Neural progenitor cell (in vitro differentiated cells): ENCODE results near the gene ITGA3. TPM values are rescaled to one million over a fixed set of nuclear protein-coding genes. Genes with fewer than 3 reads are reported as not detected.

ENCODE experiments used
- DNase-seq: peaks from one replicate; pipeline ENCODE4 v3.0.0-alpha.2; 2016; ENCODE audit warnings: low spot score
- H2AFZ ChIP-seq: fragments of 200-600 bp; sonication (generic); replicated peaks from 2 replicates; pipeline ENCODE4 v1.6.1; 2016; ENCODE audit warnings: antibody characterized with exemption
- H3F3A ChIP-seq: fragments of 200-600 bp; sonication (generic); 2 replicates; pipeline ENCODE4 v1.6.1; 2016; ENCODE audit warnings: antibody characterized with exemption, low read depth
- H3K27ac ChIP-seq: fragments of 200-600 bp; sonication (generic); 2 replicates; pipeline ENCODE4 v1.5.1; 2016; ENCODE audit warnings: mild to moderate bottlenecking
- H3K27me3 ChIP-seq: fragments of 200-600 bp; sonication (generic); 2 replicates; pipeline ENCODE4 v1.6.1; 2016; ENCODE audit warnings: mild to moderate bottlenecking, moderate library complexity
- H3K36me3 ChIP-seq: fragments of 200-600 bp; sonication (generic); 2 replicates; pipeline ENCODE4 v1.5.1; 2016
- H3K4me1 ChIP-seq: fragments of 200-600 bp; sonication (generic); 2 replicates; pipeline ENCODE4 v1.6.1; 2016; ENCODE audit warnings: mixed run types
- H3K4me2 ChIP-seq: fragments of 200-600 bp; sonication (generic); 2 replicates; pipeline ENCODE4 v1.6.1; 2016
- H3K4me3 ChIP-seq: fragments of 200-600 bp; sonication (generic); 2 replicates; pipeline ENCODE4 v1.5.1; 2016
- H3K79me2 ChIP-seq: fragments of 200-600 bp; sonication (generic); 2 replicates; pipeline ENCODE4 v1.6.1; 2016; ENCODE audit warnings: low read depth
- H3K9ac ChIP-seq: fragments of 200-600 bp; sonication (generic); 2 replicates; pipeline ENCODE4 v1.6.1; 2016
- H3K9me3 ChIP-seq: fragments of 200-600 bp; sonication (generic); 2 replicates; pipeline ENCODE4 v1.5.1; 2016; ENCODE audit warnings: low read depth
- H4K20me1 ChIP-seq: fragments of 200-600 bp; sonication (generic); 2 replicates; pipeline ENCODE4 v1.6.1; 2016; ENCODE audit warnings: low read depth
- H3K27ac Mint-ChIP-seq: 3 replicates; pipeline ENCODE4 v1.8.0; 2021; ENCODE audit warnings: mixed read lengths
- H3K27me3 Mint-ChIP-seq: 2 replicates; pipeline ENCODE4 v1.8.0; 2022; ENCODE audit warnings: low read depth, mild to moderate bottlenecking, inconsistent platforms, moderate library complexity, mixed read lengths; ENCODE audit not compliant: insufficient read depth
- H3K36me3 Mint-ChIP-seq: 3 replicates; pipeline ENCODE4 v1.8.0; 2021; ENCODE audit warnings: mixed read lengths
- H3K4me1 Mint-ChIP-seq: 3 replicates; pipeline ENCODE4 v1.8.0; 2021; ENCODE audit warnings: mixed read lengths
- H3K4me3 Mint-ChIP-seq: 3 replicates; pipeline ENCODE4 v1.8.0; 2021; ENCODE audit warnings: mild to moderate bottlenecking, moderate library complexity, mixed read lengths
- H3K9me3 Mint-ChIP-seq: 3 replicates; pipeline ENCODE4 v1.8.0; 2020; ENCODE audit warnings: mixed read lengths
- CTCF ChIP-seq: fragments of 200-600 bp; sonication (generic); IDR thresholded peaks from 2 replicates; pipeline ENCODE4 v1.5.1; 2017; ENCODE audit warnings: antibody characterized with exemption, mild to moderate bottlenecking
- EZH2 ChIP-seq: fragments of 200-600 bp; sonication (generic); IDR thresholded peaks from 2 replicates; pipeline ENCODE4 v1.6.1; 2017; ENCODE audit warnings: antibody characterized with exemption, mild to moderate bottlenecking, moderate library complexity
- EZH2phosphoT487 ChIP-seq: fragments of 200-600 bp; sonication (generic); IDR thresholded peaks from 2 replicates; pipeline ENCODE4 v1.6.1; 2017; ENCODE audit warnings: antibody characterized with exemption
- total RNA-seq: library from RNA; depleted of rRNA; stranded (reverse); fragments of >200 nt; gene quantifications from 2 replicates; pipeline ENCODE4 v1.2.3, GENCODE V29; 2015; ENCODE audit warnings: low replicate concordance

The ITGA3 gene
- total RNA-seq, 1 donor from 2014 or later, result 7.7 TPM

- Histone ChIP-seq H3K27me3 (peaks cover 5% of the 10 kb centered on the region), H3K4me3 (no peak overlapping the region), H3K4me2 (no peak overlapping the region), H3K9ac (no peak overlapping the region), H2AFZ (no peak overlapping the region), H3K4me1 (peaks cover 19% of the 10 kb centered on the region), H3K27ac (no peak overlapping the region), H4K20me1 (no peaks in the 10 kb centered on the region), H3K9me3 (no peaks in the 10 kb centered on the region), H3K36me3 (no peaks in the 10 kb centered on the region), H3F3A (peaks cover 26% of the 10 kb centered on the region), H3K79me2 (no peaks in the 10 kb centered on the region)
- Mint-ChIP-seq H3K27ac (no peak overlapping the region), H3K27me3 (peaks cover 8% of the 10 kb centered on the region), H3K36me3 (no peaks in the 10 kb centered on the region), H3K4me3 (no peak overlapping the region), H3K4me1 (peaks cover 11% of the 10 kb centered on the region), H3K9me3 (no peaks in the 10 kb centered on the region)
- TF ChIP-seq CTCF (no peak), EZH2 (no peak), EZH2phosphoT487 (no peak)
- no peak for DNase-seq
Observed at GRCh38 chr17:50029185-50029584, 26.7 kb upstream of the ITGA3 start.

DNA sequence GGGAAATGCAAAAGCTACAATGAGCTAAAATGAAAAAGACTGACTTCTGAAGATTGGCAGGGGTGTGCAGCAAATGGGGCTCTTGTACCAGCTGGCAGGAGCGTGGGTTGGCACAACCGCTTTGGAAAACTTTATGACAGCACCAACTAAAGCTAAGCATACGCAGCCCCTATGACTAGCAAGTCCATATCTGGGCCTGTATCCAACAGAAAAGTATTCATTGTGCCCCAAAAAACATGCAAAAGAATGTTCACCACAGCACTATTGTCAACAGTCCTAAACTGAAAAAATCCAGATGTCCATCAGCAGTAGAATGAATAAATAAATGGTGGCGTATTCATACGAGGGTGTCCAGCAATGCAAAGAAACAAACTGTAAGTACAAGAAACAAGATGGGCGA, 22.6 kb upstream of the ITGA3 start:
- peaks cover 3% of the 10 kb centered on the region for H3F3A ChIP-seq
- H3K9me3 ChIP-seq, result no peaks in the 10 kb centered on the region
- H3K27ac Mint-ChIP-seq, result no peak overlapping the region
- no peaks in the 10 kb centered on the region for H3K79me2 ChIP-seq
- DNase-seq, result no peak
- peaks cover 3% of the 10 kb centered on the region for H3K27me3 Mint-ChIP-seq
- H3K4me2 ChIP-seq, result no peak overlapping the region
- no peak overlapping the region for H2AFZ ChIP-seq
- no peaks in the 10 kb centered on the region for H3K9me3 Mint-ChIP-seq
- no peaks in the 10 kb centered on the region for H4K20me1 ChIP-seq
- peaks cover 21% of the 10 kb centered on the region for H3K4me1 ChIP-seq
- H3K4me3 Mint-ChIP-seq, result no peak overlapping the region
- H3K27ac ChIP-seq, result no peak overlapping the region
- no peaks in the 10 kb centered on the region for H3K27me3 ChIP-seq
- no peak overlapping the region for H3K4me3 ChIP-seq
- H3K4me1 Mint-ChIP-seq, result peaks cover 14% of the 10 kb centered on the region
- no peak overlapping the region for H3K9ac ChIP-seq
- TF ChIP-seq EZH2phosphoT487, result no peak
- TF ChIP-seq EZH2, result no peak
- no peak for TF ChIP-seq CTCF
- H3K36me3 Mint-ChIP-seq, result no peaks in the 10 kb centered on the region
- H3K36me3 ChIP-seq, result no peaks in the 10 kb centered on the region

GRCh38 chr17:50034498-50035364, 21.2 kb upstream of the ITGA3 start:
- Mint-ChIP-seq H3K27me3 (peaks cover 5% of the 10 kb centered on the region), H3K4me3 (no peak overlapping the region), H3K27ac (no peak overlapping the region), H3K4me1 (peaks cover 10% of the 10 kb centered on the region), H3K36me3 (no peaks in the 10 kb centered on the region), H3K9me3 (no peaks in the 10 kb centered on the region)
- H3K36me3 ChIP-seq, result no peaks in the 10 kb centered on the region
- H3K4me2 ChIP-seq, result no peak overlapping the region
- H3K27ac ChIP-seq, result no peak overlapping the region
- peaks cover 15% of the 10 kb centered on the region for H3K4me1 ChIP-seq
- peaks cover 3% of the 10 kb centered on the region for H3F3A ChIP-seq
- no peak overlapping the region for H3K9ac ChIP-seq
- H2AFZ ChIP-seq, result no peak overlapping the region
- H4K20me1 ChIP-seq, result no peaks in the 10 kb centered on the region
- DNase-seq, result no peak
- no peak for TF ChIP-seq CTCF
- no peak for TF ChIP-seq EZH2phosphoT487
- no peak for TF ChIP-seq EZH2
- H3K27me3 ChIP-seq, result no peaks in the 10 kb centered on the region
- H3K4me3 ChIP-seq, result no peak overlapping the region
- H3K9me3 ChIP-seq, result no peaks in the 10 kb centered on the region
- no peaks in the 10 kb centered on the region for H3K79me2 ChIP-seq
